GM19372 (cell line): Measurements from ENCODE around the gene PDK4.

Experiments
- ATAC-seq: cut with Tn5 transposase; IDR thresholded peaks from one replicate; pipeline ENCODE4 v1.9.1; 2021; ENCODE audit warnings: mild to moderate bottlenecking, low read depth, moderate library complexity; ENCODE audit not compliant: unreplicated experiment

PDK4 gene

GRCh38 chr7:95596198-95597063 lies at the start of gene PDK4:
TSS of gene PDK4 (minus strand) at chr7:95596516. CDS start at chr7:95596293, 223 bp downstream.
- peak; percentile 61 for ATAC-seq

DNA sequence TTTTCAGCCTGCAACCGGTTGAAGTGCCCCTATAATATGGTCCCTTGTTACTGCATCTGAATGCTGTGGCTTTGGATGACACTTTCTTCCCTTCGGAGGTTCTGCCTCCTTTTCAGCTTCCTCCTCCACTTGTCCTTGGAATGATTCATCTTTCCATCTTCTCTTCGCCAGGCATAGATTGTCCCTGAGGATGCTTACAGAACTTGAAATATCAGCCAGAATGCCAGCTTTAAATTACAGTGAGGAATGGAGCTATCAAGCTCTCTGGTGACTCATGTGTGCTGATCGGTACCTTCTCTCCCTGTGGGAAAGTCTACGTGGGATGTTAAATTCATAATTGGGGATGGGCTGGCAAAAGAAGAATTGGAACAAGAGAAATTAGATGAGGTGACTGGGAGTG lies 45.9 kb upstream of the PDK4 start:
- no peak for ATAC-seq

GRCh38 chr7:95636140-95636940 lies 40.0 kb upstream of the PDK4 start:
- no peak for ATAC-seq

GRCh38 chr7:95632609-95633008 lies 36.3 kb upstream of the PDK4 start:
- ATAC-seq, result no peak

DNA sequence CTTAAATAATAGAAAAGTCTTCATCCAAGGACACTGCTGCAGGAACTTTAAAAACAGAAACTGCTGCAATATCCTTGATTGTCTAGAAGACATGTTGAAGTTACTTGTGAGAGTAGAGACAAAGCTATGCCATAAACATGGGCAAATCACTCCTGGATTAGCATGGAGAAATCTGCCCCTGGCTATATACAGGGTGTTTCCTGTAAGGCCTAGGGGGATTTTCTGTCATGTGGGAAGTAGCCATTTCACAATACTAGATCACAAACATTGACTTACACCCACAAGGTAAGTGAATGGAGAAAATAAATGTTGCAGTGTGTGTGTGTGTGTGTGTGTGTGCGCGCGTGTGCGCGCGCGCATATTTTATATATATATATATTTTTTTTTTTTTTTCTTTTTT lies 35.2 kb upstream of the PDK4 start:
- no peak for ATAC-seq

GRCh38 chr7:95630702-95631458 lies 34.6 kb upstream of the PDK4 start:
- ATAC-seq, result no peak

DNA sequence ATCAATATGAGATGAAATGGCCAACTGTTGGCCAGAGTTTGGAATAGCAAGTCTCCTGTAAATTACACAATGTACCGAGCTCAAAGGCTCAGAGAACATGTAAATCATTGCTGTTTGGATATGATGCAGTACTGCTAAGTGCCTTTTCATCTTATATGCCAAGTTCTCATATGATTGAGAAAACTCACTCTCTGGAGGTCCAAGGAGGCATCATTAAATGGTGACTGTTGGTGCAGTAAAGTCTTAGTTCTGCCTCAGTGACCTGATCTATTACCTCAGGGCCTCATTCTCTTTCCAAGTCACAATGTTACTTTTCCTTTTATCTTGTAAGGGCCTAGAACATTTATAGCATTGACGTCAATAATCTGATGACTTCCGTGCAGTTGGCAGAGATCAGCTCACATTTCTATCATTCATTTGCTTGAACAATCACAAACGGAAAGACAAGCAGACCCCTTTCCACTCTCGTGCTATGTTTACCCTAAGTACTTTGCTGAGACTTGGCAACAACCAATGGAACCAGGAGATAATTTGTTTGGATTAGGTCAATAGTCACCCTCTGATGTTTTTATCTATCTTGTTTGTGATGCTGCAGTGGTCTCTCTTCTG lies 32.6 kb upstream of the PDK4 start:
- ATAC-seq, result no peak

DNA sequence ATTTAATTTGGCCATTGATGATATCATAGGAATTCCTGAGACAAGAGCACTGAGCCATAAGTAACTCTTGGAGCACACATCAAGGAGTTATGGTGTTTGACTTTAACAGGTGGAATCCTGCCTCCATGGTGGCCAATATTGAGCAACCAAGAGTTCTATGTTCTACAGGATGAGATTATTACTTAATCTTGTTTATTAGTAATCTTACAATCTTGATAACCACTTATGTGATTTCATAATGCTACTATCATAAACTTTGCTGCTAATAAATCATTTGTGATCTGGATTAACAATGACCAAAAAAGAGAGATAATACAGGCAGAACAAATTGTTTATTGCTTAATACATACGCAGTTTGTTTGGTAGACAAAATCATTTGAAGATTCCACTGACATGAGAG lies 27.5 kb upstream of the PDK4 start:
- ATAC-seq, result no peak

DNA sequence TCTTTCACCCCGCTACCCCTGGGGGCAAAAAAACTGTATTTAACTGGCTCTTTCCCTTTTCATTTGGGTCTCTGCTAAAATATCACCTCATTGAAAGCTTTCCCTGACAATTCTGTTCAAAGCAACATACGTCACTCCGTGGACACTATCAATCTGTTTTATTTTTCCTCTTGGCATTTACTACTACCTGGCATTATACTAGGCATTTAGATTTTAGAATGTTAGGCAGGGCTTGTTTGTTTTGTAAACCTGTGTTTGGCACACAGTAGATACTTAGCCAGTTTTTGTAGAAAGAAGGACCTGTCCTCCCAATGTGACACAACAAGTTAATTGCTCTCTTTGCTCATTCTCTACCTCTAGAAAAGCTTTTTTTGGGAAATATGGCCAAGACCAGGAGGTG lies 26.5 kb upstream of the PDK4 start:
- no peak for ATAC-seq

- ATAC-seq, result no peak
Measured at GRCh38 chr7:95622001-95622549, 25.8 kb upstream of the PDK4 start.

GRCh38 chr7:95621404-95621803 lies 25.1 kb upstream of the PDK4 start:
- ATAC-seq, result no peak

- ATAC-seq, result no peak
Measured at GRCh38 chr7:95620631-95621030, 24.3 kb upstream of the PDK4 start.

DNA sequence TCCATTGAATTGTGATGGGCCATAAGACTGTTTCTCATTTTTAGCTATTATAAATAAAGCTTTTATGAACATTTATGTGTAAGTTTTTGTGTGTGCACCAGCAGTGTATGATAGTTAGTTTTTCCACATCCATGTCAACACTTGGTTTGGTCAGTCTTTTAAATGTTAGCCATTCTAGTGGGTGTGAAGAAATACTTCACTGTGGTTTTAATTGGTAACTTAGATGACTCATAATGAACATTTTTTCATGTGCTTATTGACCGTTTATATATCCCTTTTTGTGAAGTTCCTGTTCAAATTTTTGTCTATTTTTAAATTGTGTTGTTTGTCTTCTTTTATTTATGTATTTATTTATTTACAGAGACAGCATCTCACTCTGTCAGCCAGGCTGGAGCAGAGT lies 23.6 kb upstream of the PDK4 start:
- no peak for ATAC-seq

- no peak for ATAC-seq
Measured at GRCh38 chr7:95619517-95619916, 23.2 kb upstream of the PDK4 start.

GRCh38 chr7:95614442-95614940 lies 18.2 kb upstream of the PDK4 start:
- ATAC-seq, result no peak

GRCh38 chr7:95611224-95611623 lies 14.9 kb upstream of the PDK4 start:
- ATAC-seq, result no peak

DNA sequence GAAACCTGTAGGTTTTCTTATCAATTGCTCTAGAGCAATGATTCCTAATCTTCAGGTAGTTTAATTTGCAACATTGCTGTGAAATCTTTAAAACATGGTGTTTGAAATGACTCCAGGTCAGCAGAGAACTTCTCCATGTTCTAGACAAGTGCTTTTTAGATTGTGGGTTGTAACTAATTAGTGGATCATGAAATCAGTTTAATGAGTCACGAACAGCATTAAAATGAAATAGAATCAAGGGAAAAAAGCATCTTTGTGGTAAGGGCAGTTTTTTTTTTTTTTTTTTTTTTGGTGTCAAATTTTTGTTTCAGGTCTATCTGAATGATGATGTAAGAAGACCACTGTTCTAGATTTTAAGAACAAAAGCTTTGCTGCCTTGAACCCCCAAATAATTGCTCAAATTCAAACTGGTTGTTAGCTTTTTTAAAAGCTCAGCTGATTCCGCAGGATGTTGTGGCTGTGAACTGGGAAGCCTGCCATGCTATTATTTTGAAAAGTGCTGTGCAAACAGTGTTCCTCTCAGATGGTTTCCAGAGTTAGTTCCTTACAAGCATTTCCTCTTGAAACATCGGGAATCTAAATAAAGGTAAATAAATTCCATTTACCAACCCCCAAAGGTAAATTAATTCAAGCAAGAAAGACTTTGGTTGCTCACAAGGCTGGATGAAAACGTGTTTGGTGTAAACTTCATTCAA lies 13.1 kb upstream of the PDK4 start:
- ATAC-seq, result no peak

DNA sequence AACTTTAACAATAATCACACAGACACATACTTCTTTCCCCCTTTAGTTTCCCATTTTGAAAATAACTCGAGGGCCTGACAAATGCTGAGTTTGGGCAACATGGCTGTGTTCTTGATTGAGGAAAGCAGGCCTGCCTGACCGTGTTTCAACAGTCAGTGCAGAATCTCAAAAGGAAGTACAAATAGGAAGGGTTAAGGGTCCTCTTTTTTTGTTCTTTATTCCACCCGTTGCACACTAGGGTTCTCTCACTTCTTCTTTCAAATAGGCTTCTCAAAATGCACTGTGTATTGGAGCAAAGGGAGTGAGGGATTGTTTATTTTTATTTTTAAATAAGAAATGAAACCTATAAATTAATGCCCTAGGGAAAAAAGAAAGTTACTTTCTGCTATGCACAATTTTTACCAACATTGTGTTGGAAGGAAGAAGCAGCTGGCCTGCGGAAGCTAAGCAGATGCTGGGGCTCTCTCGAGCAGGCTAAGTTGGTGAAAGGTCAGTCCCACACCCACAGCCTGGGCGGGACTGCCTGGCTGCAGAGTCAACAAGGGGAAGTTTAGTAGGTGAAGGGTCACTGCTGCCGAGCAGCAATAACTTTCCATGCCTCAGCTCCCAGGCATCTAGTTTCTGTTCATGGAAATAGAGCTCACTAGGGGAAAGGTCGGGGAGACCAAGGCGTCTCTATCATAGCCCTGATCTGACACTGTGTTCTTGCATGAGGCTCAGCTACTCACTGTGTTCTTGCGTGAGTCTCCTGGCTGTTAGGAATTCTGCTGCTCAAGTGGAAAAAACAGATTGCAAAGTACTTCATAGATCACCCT lies 12.2 kb upstream of the PDK4 start:
- ATAC-seq, result peak; percentile 98

DNA sequence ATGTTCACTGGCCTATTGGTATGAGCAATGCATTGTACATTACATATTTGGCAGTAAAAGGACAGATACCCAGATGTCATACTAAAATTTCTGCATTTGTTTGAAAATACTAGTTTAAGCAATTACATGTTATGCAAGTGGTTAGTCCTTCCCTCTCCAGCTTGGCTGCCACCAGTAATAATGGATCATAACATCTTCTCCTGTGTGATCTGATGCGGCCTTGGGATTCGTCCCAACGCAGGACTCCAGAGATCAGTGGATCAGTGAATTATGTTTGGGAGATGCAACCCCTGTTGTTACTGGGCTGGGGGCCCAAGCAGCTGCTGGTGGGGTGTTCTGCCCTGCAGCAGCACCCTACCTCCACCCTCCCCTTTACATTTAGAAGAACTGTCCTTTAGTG lies 11.2 kb upstream of the PDK4 start:
- no peak for ATAC-seq
